Glutamatergic neuron (in vitro differentiated cells): Measurements from ENCODE around the gene ASB2. TPM values are rescaled to one million over a fixed set of nuclear protein-coding genes. Genes with fewer than 3 reads are reported as not detected.
A peak's percentile ranks its signal among the peaks of the same experiment; 100 is the strongest.

ENCODE experiments used
- DNase-seq: peaks from one replicate; pipeline ENCODE4 v3.0.0; 2022
- H3K27ac Mint-ChIP-seq: one replicate; pipeline ENCODE4 v1.8.0; 2020; ENCODE audit warnings: mild to moderate bottlenecking, mixed read lengths, inconsistent platforms; ENCODE audit not compliant: unreplicated experiment
- H3K27me3 Mint-ChIP-seq: one replicate; pipeline ENCODE4 v1.8.0; 2020; ENCODE audit warnings: mild to moderate bottlenecking, moderate library complexity, mixed read lengths, inconsistent platforms; ENCODE audit not compliant: unreplicated experiment
- H3K36me3 Mint-ChIP-seq: one replicate; pipeline ENCODE4 v1.8.0; 2020; ENCODE audit warnings: mild to moderate bottlenecking, mixed read lengths, inconsistent platforms; ENCODE audit not compliant: unreplicated experiment
- H3K4me1 Mint-ChIP-seq: one replicate; pipeline ENCODE4 v1.8.0; 2020; ENCODE audit warnings: mild to moderate bottlenecking, low read depth, mixed read lengths, inconsistent platforms; ENCODE audit not compliant: unreplicated experiment
- H3K4me3 Mint-ChIP-seq: one replicate; pipeline ENCODE4 v1.8.0; 2020; ENCODE audit warnings: mild to moderate bottlenecking, mixed read lengths, inconsistent platforms; ENCODE audit not compliant: unreplicated experiment
- H3K9me3 Mint-ChIP-seq: one replicate; pipeline ENCODE4 v1.8.0; 2020; ENCODE audit warnings: mild to moderate bottlenecking, moderate library complexity, mixed read lengths, inconsistent platforms; ENCODE audit not compliant: unreplicated experiment
- CTCF ChIP-seq: fragments of 200-600 bp; sonication (generic); IDR thresholded peaks from one replicate; pipeline ENCODE4 v1.5.0; 2021; ENCODE audit not compliant: partially characterized antibody, unreplicated experiment
- total RNA-seq: library from RNA; stranded (reverse); fragmentation: NEBNext Ultra II Directional; extraction: Animal tissue kit (Norgen Biotek cat#: 25700); gene quantifications from one replicate; pipeline ENCODE4 v1.2.1, GENCODE V29; 2021; ENCODE audit not compliant: unreplicated experiment

The ASB2 gene
- total RNA-seq, 1 donor from 2014 or later: 16.6 TPM

DNA sequence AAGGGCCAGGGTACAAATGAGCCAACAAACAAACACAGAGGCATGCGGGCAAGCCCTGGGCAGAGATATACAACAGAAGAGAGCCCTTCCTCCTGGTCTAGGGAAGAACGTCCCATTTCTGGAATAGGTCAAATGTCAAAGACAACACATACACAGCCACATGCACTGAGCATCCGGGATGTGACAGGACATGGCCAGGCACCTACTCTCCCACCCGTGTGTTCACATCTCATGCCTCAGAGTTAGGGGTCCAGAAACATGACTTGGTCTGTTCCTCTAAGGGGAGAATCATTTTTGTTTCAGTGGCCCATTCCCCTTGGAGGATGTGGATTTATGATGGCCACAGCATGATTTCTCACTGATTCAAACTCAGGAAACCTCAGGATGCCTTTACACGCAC lies 801 bp upstream of the ASB2 start:
- H3K4me3 Mint-ChIP-seq: no peak overlapping the region
- no peak for DNase-seq

DNA sequence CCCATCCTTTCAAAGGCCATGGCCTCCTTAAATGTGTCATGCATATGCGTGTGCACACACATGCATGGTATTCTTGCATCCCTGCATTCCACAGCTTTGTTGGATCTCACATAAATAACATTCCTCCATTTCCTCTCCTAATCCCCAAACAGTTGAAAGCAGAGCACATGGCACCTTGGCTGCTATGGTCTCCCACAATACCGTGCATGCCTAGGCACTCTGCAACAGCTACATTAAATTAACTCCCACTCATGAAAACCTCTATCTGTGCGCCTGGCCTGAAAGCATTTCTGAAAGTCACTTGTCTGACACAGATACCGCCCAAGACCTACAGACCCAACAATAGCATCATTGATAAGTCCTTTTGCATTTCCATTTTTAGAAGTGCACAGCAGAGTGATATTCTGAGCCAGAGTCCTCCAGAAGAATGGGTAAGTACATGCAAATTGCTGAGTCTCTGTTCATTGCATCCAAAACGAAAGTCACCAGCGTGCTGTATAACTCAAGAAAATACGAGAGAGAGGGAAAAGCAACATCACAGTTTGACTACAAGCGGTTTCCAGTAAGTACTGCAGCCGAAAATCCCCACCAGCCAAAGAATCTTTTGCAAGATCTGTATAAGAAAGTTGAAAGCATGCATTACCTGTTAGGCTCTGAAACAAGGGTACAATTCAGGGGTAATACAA lies 436 bp downstream of the ASB2 start:
- Mint-ChIP-seq H3K27me3 (peaks cover 19% of the 10 kb centered on the region), H3K4me1 (peaks cover 47% of the 10 kb centered on the region), H3K36me3 (peaks cover 5% of the 10 kb centered on the region), H3K27ac (peak overlapping the region; percentile 87), H3K9me3 (peaks cover 28% of the 10 kb centered on the region), H3K4me3 (peak overlapping the region; percentile 59)
- no peak for DNase-seq
- no peak for TF ChIP-seq CTCF

More for the DNA sequence above, 801 bp upstream of the ASB2 start:
- Mint-ChIP-seq H3K27ac (no peak overlapping the region), H3K36me3 (peaks cover 5% of the 10 kb centered on the region), H3K9me3 (peaks cover 21% of the 10 kb centered on the region), H3K4me1 (peaks cover 37% of the 10 kb centered on the region), H3K27me3 (peaks cover 15% of the 10 kb centered on the region)
- no peak for TF ChIP-seq CTCF

GRCh38 chr14:93974833-93975232 lies 1.5 kb downstream of the ASB2 start:
- peak; percentile 68 for DNase-seq
- TF ChIP-seq CTCF: no peak
- Mint-ChIP-seq H3K4me3 (peak overlapping the region; percentile 49), H3K27ac (peak overlapping the region; percentile 82), H3K27me3 (peaks cover 21% of the 10 kb centered on the region), H3K36me3 (peaks cover 5% of the 10 kb centered on the region), H3K4me1 (peaks cover 56% of the 10 kb centered on the region), H3K9me3 (peaks cover 30% of the 10 kb centered on the region)

DNA sequence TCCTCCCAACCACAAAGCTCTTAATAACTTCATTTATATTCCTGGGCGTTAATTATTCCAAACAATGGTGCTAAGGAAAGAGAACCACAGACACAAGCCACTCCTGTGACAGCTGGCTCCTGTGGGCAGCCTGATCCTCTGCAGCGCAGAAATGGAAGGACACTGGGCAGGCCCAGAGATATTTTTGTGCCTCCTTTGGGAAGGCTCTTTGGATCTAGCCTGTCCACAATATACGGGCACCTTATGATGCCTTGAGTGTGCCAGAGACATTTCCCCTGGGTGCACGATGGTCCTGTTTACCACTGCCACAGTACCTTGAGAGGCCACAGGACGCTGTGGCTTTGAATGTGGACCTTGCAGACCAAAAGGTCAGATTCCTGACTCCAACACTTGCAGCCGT lies 2.1 kb downstream of the ASB2 start:
- Mint-ChIP-seq H3K36me3 (peaks cover 5% of the 10 kb centered on the region), H3K4me1 (peaks cover 57% of the 10 kb centered on the region), H3K27ac (peak overlapping the region; percentile 82), H3K4me3 (peak overlapping the region; percentile 49), H3K9me3 (peaks cover 30% of the 10 kb centered on the region), H3K27me3 (peaks cover 21% of the 10 kb centered on the region)
- DNase-seq: no peak
- no peak for TF ChIP-seq CTCF

- peaks cover 5% of the 10 kb centered on the region for H3K36me3 Mint-ChIP-seq
- H3K9me3 Mint-ChIP-seq: peaks cover 30% of the 10 kb centered on the region
- H3K27ac Mint-ChIP-seq: peak overlapping the region; percentile 82
- TF ChIP-seq CTCF: no peak
- H3K4me1 Mint-ChIP-seq: peaks cover 60% of the 10 kb centered on the region
- peaks cover 21% of the 10 kb centered on the region for H3K27me3 Mint-ChIP-seq
- DNase-seq: no peak
- no peak overlapping the region for H3K4me3 Mint-ChIP-seq
Observed at GRCh38 chr14:93973607-93974006, 2.8 kb downstream of the ASB2 start.
